Suppressor macrophage (primary cell): ENCODE measurements around the gene MIPEP.
A peak's percentile ranks its signal among the peaks of the same experiment; 100 is the strongest.

Experiments used
- DNase-seq, 4 experiments: peaks; one replicate each; pipeline ENCODE4 v3.0.0-alpha.2; 2020 to 2022

Gene MIPEP

DNA sequence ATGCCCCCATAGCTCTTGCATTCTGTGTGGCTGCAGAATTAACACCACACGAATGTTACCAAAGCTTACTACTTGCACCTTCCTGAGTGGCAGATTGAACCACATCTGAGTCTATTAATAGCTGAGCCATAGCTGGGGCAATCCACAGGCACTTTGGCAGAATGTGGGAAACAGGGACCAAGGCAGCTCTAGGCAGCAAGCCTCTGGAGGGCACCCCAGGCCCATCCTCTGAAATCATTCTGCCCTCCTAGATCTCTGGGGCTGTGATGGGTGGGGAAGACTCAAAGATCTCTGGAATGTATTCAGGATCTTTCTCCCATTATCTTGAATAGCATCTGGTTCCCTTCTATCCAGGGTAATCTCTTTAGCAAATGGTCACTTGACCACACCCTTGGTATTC, 179.7 kb downstream of the MIPEP start:
- no peak for DNase-seq

- DNase-seq = peak; percentile 18 to 59 (median 42)
Measured at GRCh38 chr13:23707674-23708073, 181.5 kb downstream of the MIPEP start.

GRCh38 chr13:23705583-23705982, 183.6 kb downstream of the MIPEP start:
- DNase-seq = peak; percentile 44 to 77 (median 73)

GRCh38 chr13:23703246-23703860, 185.8 kb downstream of the MIPEP start:
- no peak for DNase-seq

DNA sequence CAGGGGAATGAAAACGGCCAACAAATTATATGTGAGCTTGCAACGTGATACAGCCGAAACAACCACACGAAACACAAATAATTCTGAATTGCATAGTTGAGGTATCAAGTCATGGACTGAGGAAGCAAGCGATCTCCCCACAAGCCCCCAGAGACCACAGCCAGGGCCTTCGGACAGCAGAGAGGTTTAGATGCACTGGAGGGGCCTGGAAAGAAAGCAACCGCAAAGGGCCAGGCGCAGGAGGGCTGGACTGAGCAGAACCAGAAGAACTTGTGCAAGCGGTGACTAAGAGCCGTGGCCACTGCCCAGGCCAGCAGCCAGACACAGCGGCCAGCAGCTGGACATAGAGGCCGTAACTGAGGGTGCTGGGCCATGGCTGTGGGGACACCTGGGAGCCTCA, 187.6 kb downstream of the MIPEP start:
- DNase-seq = no peak

- DNase-seq = no peak
Measured at GRCh38 chr13:23701186-23701585, 188.0 kb downstream of the MIPEP start.

DNA sequence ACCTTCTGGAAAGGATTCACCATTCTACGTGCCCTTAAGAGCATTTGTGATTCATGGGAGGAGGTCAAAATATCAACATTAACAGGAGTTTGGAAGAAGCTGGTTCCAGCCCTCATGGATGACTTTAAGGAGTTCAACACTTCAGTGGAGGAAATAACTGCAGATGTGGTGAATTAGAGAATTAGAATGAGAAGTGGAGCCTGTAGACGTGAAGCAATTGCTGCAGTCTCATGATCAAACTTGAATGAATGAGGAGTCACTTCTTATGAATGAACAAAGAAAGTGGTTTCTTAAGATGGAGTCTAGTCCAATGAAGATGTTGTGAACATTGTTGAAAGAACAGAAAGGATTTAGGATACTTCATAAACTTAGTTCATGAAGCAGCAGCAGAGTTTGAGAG, 189.9 kb downstream of the MIPEP start:
- peak in 1 of 4 experiments; percentile 24 for DNase-seq

DNA sequence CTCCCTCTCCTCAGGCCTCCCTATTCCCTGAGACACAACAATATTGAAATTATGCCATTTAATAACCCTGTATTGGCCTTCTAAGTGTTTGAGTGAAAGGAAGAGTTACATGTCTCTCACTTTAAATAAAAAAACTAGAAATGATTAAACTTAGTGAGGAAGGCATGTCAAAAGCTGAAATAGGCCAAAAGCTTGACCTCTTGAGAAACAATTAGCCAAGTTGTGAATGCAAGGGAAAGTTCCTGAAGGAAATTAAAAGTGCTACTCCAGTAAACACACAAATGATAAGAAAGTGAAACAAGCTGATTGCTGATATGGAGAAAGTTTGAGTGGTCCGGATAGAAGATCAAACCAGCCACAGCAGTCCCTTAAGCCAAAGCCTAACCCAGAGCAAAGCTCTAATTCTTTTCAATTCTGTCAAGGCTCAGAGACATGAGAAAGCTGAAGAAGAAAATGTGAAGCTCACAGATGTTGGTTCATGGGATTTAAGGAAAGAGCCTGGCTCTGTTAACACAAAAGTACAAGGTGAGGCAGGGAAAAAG, 191.4 kb downstream of the MIPEP start:
- DNase-seq = no peak

DNA sequence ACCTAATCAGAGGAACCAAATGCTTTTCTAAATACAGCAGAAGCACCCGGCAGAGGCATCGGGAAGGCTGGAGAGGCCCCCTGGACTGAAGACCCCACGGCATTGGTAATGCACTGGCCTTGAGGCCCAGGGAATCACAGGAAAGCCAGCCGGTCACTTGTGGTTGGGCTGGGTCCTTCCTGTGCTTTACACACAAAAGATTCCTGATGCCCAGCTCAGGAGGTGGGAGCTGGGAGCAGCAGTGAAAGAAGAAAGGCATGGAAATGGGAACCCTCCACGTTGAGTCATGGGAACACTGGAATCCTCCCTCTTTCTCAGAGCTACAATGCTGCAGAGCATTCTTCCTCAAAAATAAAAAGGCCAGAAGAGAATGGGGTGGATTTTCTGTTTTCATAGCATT, 192.6 kb downstream of the MIPEP start:
- no peak for DNase-seq

- DNase-seq = peak in 3 of 4 experiments; percentile 21 to 68 (median 54)
Measured at GRCh38 chr13:23695711-23696464, 193.3 kb downstream of the MIPEP start.

GRCh38 chr13:23695196-23695595, 194.0 kb downstream of the MIPEP start:
- no peak for DNase-seq

DNA sequence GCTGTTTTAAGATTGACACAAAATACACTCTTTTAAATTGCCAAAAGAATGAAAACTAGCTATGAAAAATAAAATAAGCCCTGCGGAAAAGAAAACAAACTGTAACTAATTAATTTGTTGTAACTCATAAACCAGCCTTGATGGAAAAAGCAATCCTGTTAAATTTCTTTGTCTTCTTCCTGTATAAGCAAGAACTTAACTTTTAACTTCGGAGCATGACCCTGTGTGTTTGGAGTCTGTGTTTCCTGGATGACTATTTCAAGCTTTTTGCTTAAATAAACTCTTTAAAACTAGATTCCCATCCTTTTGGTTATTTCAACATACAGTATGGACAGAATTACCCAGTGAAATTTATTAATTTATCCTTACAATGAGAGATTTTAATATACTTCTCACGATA, 196.4 kb downstream of the MIPEP start:
- DNase-seq = no peak

- no peak for DNase-seq
Measured at GRCh38 chr13:23690668-23691067, 198.5 kb downstream of the MIPEP start.

DNA sequence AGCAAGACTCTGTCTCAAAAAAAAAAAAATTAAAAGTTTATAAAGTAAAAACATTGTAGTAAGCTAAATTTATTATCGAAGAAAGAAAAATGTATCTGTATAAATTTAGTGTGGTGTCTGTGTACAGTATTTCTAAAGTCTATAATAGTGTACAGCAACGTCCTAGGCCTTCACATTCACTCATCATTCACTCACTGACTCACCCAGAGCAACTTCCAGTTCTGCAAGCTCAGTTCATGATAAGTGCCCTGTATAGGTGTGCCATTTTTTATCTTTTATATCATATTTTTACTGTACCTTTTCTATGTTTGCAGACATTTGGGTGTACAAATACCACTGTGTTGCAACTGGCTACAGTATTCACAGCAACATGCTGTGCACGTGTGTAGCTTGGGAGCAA, 200.9 kb downstream of the MIPEP start:
- no peak for DNase-seq

- DNase-seq = no peak
Measured at GRCh38 chr13:23687614-23688013, 201.6 kb downstream of the MIPEP start.

DNA sequence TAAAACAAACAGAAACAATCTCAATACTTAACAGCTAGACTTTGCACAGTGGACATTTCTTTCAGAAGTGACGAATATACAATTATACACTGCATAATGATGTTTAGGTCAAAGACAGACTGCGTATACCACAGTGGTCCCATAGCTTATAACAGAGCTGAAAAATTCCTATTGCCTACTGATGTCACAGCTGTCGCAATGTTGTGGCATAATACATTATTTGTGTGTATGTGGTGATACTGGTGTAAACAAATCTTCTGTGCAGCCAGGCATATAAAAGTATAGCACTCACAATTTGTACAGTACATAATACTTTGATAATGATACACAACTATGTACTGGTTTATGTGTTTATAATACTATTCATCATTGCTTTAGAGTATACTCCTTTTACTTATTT, 202.3 kb downstream of the MIPEP start:
- no peak for DNase-seq

DNA sequence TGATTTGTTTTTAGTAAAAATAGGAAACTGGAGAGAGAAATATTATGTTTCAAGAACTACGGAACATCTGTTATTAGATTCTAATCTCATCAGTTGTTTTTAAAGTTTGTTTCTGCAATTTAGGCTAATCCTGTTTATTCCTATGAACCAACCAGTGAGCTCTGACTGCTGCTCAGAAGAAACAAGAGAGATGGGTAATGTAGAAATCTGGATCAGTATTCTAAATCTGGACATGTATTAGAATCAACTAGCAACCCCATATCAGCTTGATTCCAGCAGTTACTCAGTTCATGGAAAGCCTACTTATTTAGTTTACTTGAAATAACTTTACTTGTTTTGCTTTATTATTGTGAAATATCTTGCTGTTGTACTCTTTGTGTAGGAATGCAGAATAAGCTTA, 203.8 kb downstream of the MIPEP start:
- no peak for DNase-seq

- DNase-seq = no peak
Measured at GRCh38 chr13:23684647-23685046, 204.6 kb downstream of the MIPEP start.

- DNase-seq = no peak
Measured at GRCh38 chr13:23683084-23683483, 206.1 kb downstream of the MIPEP start.

DNA sequence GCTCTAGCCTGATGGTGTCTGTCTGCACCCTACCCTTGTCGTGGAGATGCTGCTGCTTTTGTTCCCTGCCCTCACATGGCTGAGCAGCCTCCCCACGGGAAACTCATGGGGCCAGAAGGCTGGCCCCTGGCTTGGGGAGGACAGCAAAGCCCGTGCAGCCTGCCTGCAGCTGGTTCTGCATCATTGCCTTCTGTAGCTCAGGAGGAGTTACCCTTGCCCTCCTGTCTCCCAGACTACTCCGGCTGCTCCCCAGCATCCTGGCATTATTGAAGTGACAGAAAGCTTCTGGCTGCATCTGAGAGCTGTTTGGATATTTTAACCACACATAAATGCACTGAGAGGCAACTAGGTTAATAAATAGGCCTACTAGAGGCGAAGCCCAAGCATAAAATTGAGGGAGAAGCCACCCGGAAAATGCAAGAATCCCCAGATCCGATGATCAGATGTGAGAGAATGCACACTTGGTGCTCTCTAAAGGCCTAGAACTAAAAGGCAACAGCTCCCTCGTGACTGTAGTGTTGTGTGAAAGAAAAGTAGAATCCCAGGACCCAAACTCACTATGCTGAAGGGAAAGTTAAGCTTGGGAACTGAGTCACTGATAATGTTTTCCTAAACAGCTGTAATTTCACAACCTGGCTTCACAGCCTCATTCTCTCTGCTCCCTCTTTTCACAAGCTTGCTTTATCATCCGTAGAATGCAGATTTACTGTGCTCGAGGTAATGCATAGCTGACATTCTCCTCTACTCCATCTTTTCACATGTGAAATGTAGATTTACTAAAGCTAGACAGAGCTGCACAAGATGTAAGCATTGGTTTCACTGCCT, 208.1 kb downstream of the MIPEP start:
- no peak for DNase-seq
